Activated CD4-positive, alpha-beta T cell treated with anti-CD3 and anti-CD28 coated beads, Interleukin-2, amount 10 ng/mL, durations not matched to agents 7 days and 5 days (primary cell): Measurements from ENCODE around the gene ZNRD2. TPM values are rescaled to one million over a fixed set of nuclear protein-coding genes. Genes with fewer than 3 reads are reported as not detected.
A peak's percentile ranks its signal among the peaks of the same experiment; 100 is the strongest.

Experiments
- CTCF ChIA-PET: fragments of 350-600 bp; sonication (Branson Sonifier 250); formaldehyde crosslinking; loops from one replicate; lab custom pipeline; 2021; ENCODE audit warnings: antibody characterized with exemption; lab: Charles Lee
- POLR2A ChIA-PET: fragments of 350-600 bp; sonication (Branson Sonifier 250); formaldehyde crosslinking; loops from one replicate; lab custom pipeline; 2021; ENCODE audit warnings: antibody characterized with exemption; lab: Charles Lee
- DNase-seq: peaks from one replicate; pipeline ENCODE4 v3.0.0-alpha.2; 2020
- H3K27ac Mint-ChIP-seq: one replicate; pipeline ENCODE4 v1.8.0; 2021; ENCODE audit warnings: mild to moderate bottlenecking, moderate library complexity, mixed read lengths
- H3K27me3 Mint-ChIP-seq: one replicate; pipeline ENCODE4 v1.8.0; 2021; ENCODE audit warnings: mixed read lengths
- H3K36me3 Mint-ChIP-seq: one replicate; pipeline ENCODE4 v1.8.0; 2021; ENCODE audit warnings: low read depth, mixed read lengths
- H3K4me1 Mint-ChIP-seq: one replicate; pipeline ENCODE4 v1.8.0; 2021; ENCODE audit warnings: mixed read lengths
- H3K4me3 Mint-ChIP-seq: one replicate; pipeline ENCODE4 v1.8.0; 2021; ENCODE audit warnings: mild to moderate bottlenecking, moderate library complexity, mixed read lengths
- H3K9me3 Mint-ChIP-seq: one replicate; pipeline ENCODE4 v1.8.0; 2021; ENCODE audit warnings: mixed read lengths
- total RNA-seq, 2 experiments: library from RNA; stranded (reverse); gene quantifications; one replicate each; pipeline ENCODE4 v1.2.3, GENCODE V29; 2021

ZNRD2 gene
- total RNA-seq, 2 experiments from 2014 or later: 32.4 to 35.4 TPM

GRCh38 chr11:65540290-65541092 is 29.8 kb upstream of the ZNRD2 start:
- peak; percentile 87 for DNase-seq
- ChIA-PET CTCF (interaction anchor here (0.7 to 5.8 kb wide), 34 partner anchors 8 to 505 kb away, joined by 3 to 75 read pairs (median 5); partner anchors contain the start of genes EHBP1L1, FAM89B, FIBP and KCNK7), POLR2A (interaction anchor here (0.5 to 0.6 kb wide), 2 partner anchors 41 to 171 kb away, joined by 6 read pairs; partner anchors contain the start of gene MALAT1)
- H3K4me1 Mint-ChIP-seq: peaks cover 19% of the 10 kb centered on the region
- H3K4me3 Mint-ChIP-seq: peak overlapping the region; percentile 78
- peaks cover 7% of the 10 kb centered on the region for H3K36me3 Mint-ChIP-seq
- no peaks in the 10 kb centered on the region for H3K9me3 Mint-ChIP-seq
- no peaks in the 10 kb centered on the region for H3K27me3 Mint-ChIP-seq
- peak overlapping the region; percentile 88 for H3K27ac Mint-ChIP-seq

DNA sequence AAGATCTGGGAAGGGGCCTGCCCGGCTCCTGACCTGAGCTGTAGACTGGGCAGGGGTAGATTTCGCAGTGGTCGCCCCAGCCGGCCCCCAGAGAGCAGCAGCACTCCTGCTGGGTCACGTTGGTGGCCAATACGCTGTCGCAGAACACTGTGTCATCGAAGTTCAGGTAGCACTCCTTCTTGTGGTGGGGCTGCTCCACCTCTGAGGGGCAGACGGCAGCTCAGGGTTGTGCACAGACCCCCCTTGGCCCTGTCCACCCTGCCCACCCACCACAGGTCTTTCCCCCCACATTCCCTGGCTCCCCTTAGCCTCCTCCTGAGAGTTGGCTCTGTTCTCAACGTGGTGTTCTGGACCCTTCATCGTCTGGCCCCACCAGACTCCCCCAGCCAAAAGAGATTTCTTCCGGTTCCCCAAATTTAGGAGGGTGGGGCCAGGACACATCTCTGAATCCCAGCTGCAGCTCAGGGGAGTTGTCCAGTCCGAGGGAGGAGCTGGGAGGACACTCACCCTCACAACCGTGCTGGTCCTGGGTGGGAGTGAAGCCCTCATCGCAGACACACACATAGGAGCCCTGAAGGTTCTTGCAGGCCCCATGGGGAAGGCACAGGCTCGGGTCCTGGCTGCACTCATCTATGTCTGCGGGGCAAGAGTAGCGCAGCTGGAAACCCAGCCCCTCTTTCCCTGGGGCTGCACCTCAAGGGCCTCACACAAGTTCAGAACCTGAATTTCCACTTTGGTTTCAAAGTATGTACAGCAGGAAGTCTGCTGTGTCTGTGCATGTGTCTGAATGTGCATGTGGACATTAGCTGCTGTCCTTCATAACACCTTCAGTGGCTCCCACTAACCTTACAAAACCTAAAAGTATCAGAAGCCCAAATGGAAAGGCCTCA is 28.9 kb upstream of the ZNRD2 start:
- Mint-ChIP-seq H3K27ac (peak overlapping the region; percentile 88), H3K9me3 (no peaks in the 10 kb centered on the region), H3K36me3 (peaks cover 7% of the 10 kb centered on the region), H3K4me1 (peaks cover 26% of the 10 kb centered on the region), H3K27me3 (no peaks in the 10 kb centered on the region), H3K4me3 (peak overlapping the region; percentile 78)
- ChIA-PET POLR2A (interaction anchor here (0.5 kb wide), 1 partner anchor 42 kb away, joined by 6 read pairs; the partner anchor contains the start of gene MALAT1), CTCF (interaction anchor here (0.9 to 5.8 kb wide), 27 partner anchors 7 to 504 kb away, joined by 3 to 75 read pairs (median 6); partner anchors contain the start of genes EHBP1L1, FAM89B, FIBP and KCNK7)
- DNase-seq: no peak

- no peak overlapping the region for H3K4me3 Mint-ChIP-seq
- POLR2A ChIA-PET: no interaction called here
- no peak overlapping the region for H3K27ac Mint-ChIP-seq
- H3K9me3 Mint-ChIP-seq: no peaks in the 10 kb centered on the region
- no peak for DNase-seq
- H3K27me3 Mint-ChIP-seq: no peaks in the 10 kb centered on the region
- peaks cover 36% of the 10 kb centered on the region for H3K4me1 Mint-ChIP-seq
- CTCF ChIA-PET: interaction anchor here (2.5 to 5.8 kb wide), 6 partner anchors 10 to 45 kb away, joined by 8 to 75 read pairs (median 47); partner anchors contain the start of genes FAM89B, LTBP3, SCYL1 and ZNRD2
- H3K36me3 Mint-ChIP-seq: peaks cover 3% of the 10 kb centered on the region
Observed at GRCh38 chr11:65542738-65543390, 27.4 kb upstream of the ZNRD2 start.

DNA sequence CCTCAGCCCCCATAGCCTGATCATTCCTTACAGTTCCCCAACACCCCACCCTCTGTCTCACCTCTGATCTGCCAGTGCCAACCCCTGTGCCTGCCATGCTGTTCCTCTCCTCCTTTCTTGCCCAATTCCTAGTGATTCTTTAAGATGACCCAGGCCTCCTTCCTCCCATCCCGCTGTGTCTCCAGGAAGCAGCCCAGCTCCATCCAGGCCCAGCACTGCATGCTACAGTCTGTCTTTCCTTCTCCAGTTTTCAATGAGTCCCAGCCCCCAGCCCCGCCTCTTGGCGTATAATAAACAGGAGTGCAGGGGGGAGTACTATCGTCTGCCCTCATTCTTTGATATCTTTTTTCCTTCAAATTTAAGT is 24.4 kb upstream of the ZNRD2 start:
- H3K4me1 Mint-ChIP-seq: peaks cover 51% of the 10 kb centered on the region
- peak overlapping the region; percentile 78 for H3K27ac Mint-ChIP-seq
- no peak for DNase-seq
- H3K27me3 Mint-ChIP-seq: no peaks in the 10 kb centered on the region
- peak overlapping the region; percentile 70 for H3K4me3 Mint-ChIP-seq
- ChIA-PET POLR2A (no interaction called here), CTCF (interaction anchor here (0.9 to 2.9 kb wide), 4 partner anchors 9 to 43 kb away, joined by 3 to 9 read pairs (median 6); partner anchors contain the start of gene ZNRD2)
- no peaks in the 10 kb centered on the region for H3K9me3 Mint-ChIP-seq
- H3K36me3 Mint-ChIP-seq: peaks cover 20% of the 10 kb centered on the region

DNA sequence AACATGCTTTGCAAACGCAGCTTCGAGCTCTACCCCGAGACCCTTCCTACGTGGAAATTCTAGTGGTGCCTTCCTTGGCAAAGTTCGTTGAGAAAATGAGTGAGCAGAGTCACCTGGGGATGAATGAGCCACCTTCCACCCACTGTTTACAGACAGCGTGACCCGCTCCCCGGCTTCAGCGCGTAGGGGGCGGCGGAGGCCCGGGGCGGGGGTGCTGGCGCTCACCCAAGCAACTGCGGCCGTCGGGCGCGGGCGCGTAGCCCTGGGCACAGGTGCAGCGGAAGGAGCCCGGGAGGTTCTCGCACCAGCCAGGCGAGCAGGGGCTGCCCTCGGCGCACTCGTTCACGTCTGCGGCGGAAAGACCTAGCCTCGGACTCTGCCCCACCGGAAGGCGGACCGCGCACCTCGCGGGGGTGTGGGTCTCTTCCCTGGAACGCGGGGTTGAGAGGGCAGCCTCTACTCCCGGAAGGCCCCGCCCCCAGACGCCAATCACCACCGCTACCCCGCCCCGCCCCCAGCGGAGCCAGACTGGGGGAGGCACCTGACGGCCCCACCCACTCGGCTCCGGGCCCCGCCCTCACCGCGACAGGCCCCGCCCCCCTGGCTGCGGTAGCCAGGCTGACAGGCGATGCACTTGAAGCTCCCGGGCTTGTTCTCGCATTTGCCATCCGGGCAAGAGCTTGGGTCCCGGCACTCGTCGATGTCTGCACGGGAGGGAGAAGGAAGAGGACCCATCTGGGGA is 23.9 kb upstream of the ZNRD2 start:
- Mint-ChIP-seq H3K27me3 (no peaks in the 10 kb centered on the region), H3K9me3 (no peaks in the 10 kb centered on the region), H3K36me3 (peaks cover 23% of the 10 kb centered on the region), H3K27ac (peak overlapping the region; percentile 92), H3K4me1 (peaks cover 52% of the 10 kb centered on the region), H3K4me3 (peak overlapping the region; percentile 70)
- CTCF ChIA-PET: interaction anchor here (0.8 to 2.9 kb wide), 8 partner anchors 11 to 48 kb away, joined by 3 to 9 read pairs (median 4); partner anchors contain the start of gene ZNRD2
- POLR2A ChIA-PET: interaction anchor here (0.6 kb wide), 1 partner anchor 53 kb away, joined by 3 read pairs; no protein-coding TSS in a partner anchor
- DNase-seq: peak; percentile 97

DNA sequence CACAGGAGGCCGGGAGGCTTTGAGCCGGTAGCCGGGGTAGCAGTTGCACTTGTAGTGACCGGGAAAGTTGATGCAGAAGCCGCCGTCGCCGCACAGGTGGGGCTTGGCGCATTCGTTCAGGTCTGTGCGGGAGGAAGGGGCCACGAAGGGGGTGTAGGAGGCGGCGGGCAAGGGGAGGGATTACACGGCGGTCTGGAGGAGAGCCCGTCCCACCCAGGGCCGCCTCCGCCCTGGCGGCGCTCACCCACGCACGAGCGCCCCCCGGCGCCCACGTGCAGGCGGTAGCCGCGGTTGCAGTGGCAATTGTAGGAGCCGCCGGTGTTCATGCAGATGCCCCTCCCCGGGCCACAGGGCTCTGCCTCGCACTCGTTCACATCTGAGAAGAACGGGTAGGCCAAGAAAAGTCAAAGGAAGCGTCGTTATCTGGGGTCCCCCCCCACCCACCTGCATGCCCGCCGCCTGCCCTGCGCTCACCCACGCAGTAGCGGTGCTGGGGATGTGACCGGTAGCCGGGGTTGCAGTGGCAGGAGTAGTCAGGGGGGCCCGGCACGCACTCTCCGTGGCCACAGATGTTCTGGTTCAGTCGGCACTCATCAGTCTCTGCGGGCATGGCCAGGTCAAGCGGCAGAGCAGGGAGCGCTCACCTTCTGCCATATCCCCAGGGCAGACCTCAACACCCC is 22.7 kb upstream of the ZNRD2 start:
- Mint-ChIP-seq H3K36me3 (peaks cover 29% of the 10 kb centered on the region), H3K4me1 (peaks cover 56% of the 10 kb centered on the region), H3K9me3 (no peaks in the 10 kb centered on the region), H3K4me3 (peak overlapping the region; percentile 70), H3K27me3 (no peaks in the 10 kb centered on the region), H3K27ac (peak overlapping the region; percentile 55)
- DNase-seq: no peak
- POLR2A ChIA-PET: no interaction called here
- CTCF ChIA-PET: interaction anchor here (0.8 to 2.9 kb wide), 8 partner anchors 7 to 46 kb away, joined by 3 to 14 read pairs (median 4); partner anchors contain the start of gene ZNRD2

- DNase-seq: no peak
- Mint-ChIP-seq H3K27me3 (no peaks in the 10 kb centered on the region), H3K4me1 (peaks cover 63% of the 10 kb centered on the region), H3K36me3 (peaks cover 29% of the 10 kb centered on the region), H3K27ac (peak overlapping the region; percentile 76), H3K9me3 (no peaks in the 10 kb centered on the region), H3K4me3 (peak overlapping the region; percentile 43)
- ChIA-PET POLR2A (no interaction called here), CTCF (interaction anchor here (1.3 to 2.0 kb wide), 3 partner anchors 8 to 22 kb away, joined by 3 to 14 read pairs (median 3); partner anchors contain the start of gene ZNRD2)
Observed at GRCh38 chr11:65548395-65548794, 21.9 kb upstream of the ZNRD2 start.

DNA sequence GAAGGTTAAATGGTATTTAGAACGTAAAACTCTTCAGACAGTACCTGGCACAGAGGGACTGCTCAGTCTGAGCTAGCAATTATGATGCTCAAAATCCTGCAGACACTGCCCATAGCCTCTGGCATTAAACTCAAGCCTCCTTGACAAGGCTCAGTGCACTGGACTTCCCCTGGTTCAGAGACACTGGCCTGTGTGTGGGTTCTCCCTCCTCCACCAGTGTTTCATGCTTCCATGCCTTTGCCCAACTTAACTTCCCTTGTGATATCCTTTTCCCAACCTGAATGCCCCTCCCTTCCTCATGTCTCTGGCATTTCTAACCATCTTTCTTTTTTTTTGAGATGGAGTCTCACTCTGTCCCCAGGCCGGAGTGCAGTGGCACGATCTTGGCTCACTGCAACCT is 21.2 kb upstream of the ZNRD2 start:
- Mint-ChIP-seq H3K4me1 (peaks cover 64% of the 10 kb centered on the region), H3K4me3 (no peak overlapping the region), H3K9me3 (no peaks in the 10 kb centered on the region), H3K36me3 (peaks cover 27% of the 10 kb centered on the region), H3K27ac (no peak overlapping the region), H3K27me3 (no peaks in the 10 kb centered on the region)
- POLR2A ChIA-PET: interaction anchor here (0.6 kb wide), 1 partner anchor 11 kb away, joined by 3 read pairs; no protein-coding TSS in a partner anchor
- no peak for DNase-seq
- CTCF ChIA-PET: interaction anchor here (1.3 to 2.0 kb wide), 3 partner anchors 9 to 21 kb away, joined by 3 to 14 read pairs (median 3); partner anchors contain the start of gene ZNRD2

GRCh38 chr11:65551572-65552387 is 18.5 kb upstream of the ZNRD2 start:
- H3K4me1 Mint-ChIP-seq: peaks cover 75% of the 10 kb centered on the region
- POLR2A ChIA-PET: no interaction called here
- peak; percentile 71 for DNase-seq
- peak overlapping the region; percentile 62 for H3K27ac Mint-ChIP-seq
- no peak overlapping the region for H3K4me3 Mint-ChIP-seq
- peaks cover 26% of the 10 kb centered on the region for H3K36me3 Mint-ChIP-seq
- H3K27me3 Mint-ChIP-seq: no peaks in the 10 kb centered on the region
- H3K9me3 Mint-ChIP-seq: no peaks in the 10 kb centered on the region
- CTCF ChIA-PET: interaction anchor here (0.7 to 4.5 kb wide), 12 partner anchors 9 to 285 kb away, joined by 3 to 37 read pairs (median 4); partner anchors contain the start of genes FAM89B, MALAT1 and ZNRD2

DNA sequence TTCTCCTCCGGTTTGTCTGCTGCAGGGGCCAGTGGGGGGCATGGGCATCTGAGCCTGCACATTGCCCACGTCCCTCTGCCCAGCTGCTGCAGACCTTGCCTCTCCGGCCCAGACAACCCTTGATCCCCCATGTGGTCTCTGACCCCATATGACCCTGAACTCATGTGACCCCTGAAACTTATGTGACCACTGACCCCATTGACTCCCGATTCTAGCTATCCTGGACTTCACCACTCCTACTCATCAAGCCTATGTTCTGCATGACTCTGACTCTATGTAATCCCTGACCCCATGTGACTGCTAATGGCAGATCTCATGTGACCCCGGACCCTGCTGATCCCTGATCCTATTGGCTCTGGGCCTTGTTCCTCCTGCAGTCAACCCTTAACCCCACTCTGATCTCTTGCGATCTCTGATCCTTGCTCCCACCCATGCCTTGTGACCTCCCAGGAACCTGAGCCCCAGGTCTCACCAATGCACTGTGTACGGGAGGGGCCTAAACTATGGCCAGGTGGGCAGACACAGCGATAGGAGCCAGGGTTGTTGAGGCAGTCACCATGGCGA is 17.8 kb upstream of the ZNRD2 start:
- ChIA-PET CTCF (interaction anchor here (0.7 to 4.5 kb wide), 10 partner anchors 9 to 286 kb away, joined by 3 to 37 read pairs (median 4); partner anchors contain the start of genes FAM89B, MALAT1 and ZNRD2), POLR2A (no interaction called here)
- Mint-ChIP-seq H3K4me1 (peaks cover 77% of the 10 kb centered on the region), H3K27me3 (no peaks in the 10 kb centered on the region), H3K4me3 (no peak overlapping the region), H3K9me3 (no peaks in the 10 kb centered on the region), H3K36me3 (peaks cover 26% of the 10 kb centered on the region), H3K27ac (peak overlapping the region; percentile 62)
- DNase-seq: no peak
